ENCODE results near the gene RHOT2.

The RHOT2 gene

GRCh38 chr16:670485-671352 lies 2.8 kb downstream of the RHOT2 start:
- Histone ChIP-seq H3K4me1 (ENCODE audit: control insufficient read depth in 5 of 5, insufficient read depth in 5 of 5, low read length in 5 of 5) (peaks cover 2 to 34% (median 31%) of the 10 kb centered on the region in 5 donors), H3K4me3 (ENCODE audit: low read depth in 1 of 5, low read length in 5 of 5) (no peak overlapping the region), H3K36me3 (ENCODE audit: control insufficient read depth in 5 of 5, insufficient read depth in 5 of 5, low read length in 5 of 5) (peaks cover 0 to 52% (median 47%) of the 10 kb centered on the region in 5 donors), H3K27me3 (ENCODE audit: control insufficient read depth in 5 of 5, insufficient read depth in 4 of 5, low read length in 5 of 5) (no peaks in the 10 kb centered on the region), H3K9me3 (ENCODE audit: control insufficient read depth in 5 of 5, low read length in 5 of 5) (no peaks in the 10 kb centered on the region), H3K9ac (ENCODE audit: low read length in 5 of 5) (no peak overlapping the region), H3K27ac (ENCODE audit: low read depth, low read length) (no peak overlapping the region)

GRCh38 chr16:671353-672131 lies 3.6 kb downstream of the RHOT2 start:
- Histone ChIP-seq H3K4me1 (ENCODE audit: control insufficient read depth in 5 of 5, insufficient read depth in 5 of 5, low read length in 5 of 5) (peaks cover 2 to 40% (median 37%) of the 10 kb centered on the region in 5 donors), H3K9ac (ENCODE audit: low read length in 5 of 5) (no peak overlapping the region), H3K4me3 (ENCODE audit: low read depth in 1 of 5, low read length in 5 of 5) (no peak overlapping the region), H3K9me3 (ENCODE audit: control insufficient read depth in 5 of 5, low read length in 5 of 5) (no peaks in the 10 kb centered on the region), H3K27ac (ENCODE audit: low read depth, low read length) (no peak overlapping the region), H3K27me3 (ENCODE audit: control insufficient read depth in 5 of 5, insufficient read depth in 4 of 5, low read length in 5 of 5) (no peaks in the 10 kb centered on the region), H3K36me3 (ENCODE audit: control insufficient read depth in 5 of 5, insufficient read depth in 5 of 5, low read length in 5 of 5) (peaks cover 0 to 52% (median 47%) of the 10 kb centered on the region in 5 donors)

GRCh38 chr16:672371-672770 lies 4.4 kb downstream of the RHOT2 start:
- Histone ChIP-seq H3K9ac (ENCODE audit: low read length in 5 of 5) (no peak overlapping the region), H3K9me3 (ENCODE audit: control insufficient read depth in 5 of 5, low read length in 5 of 5) (no peaks in the 10 kb centered on the region), H3K27me3 (ENCODE audit: control insufficient read depth in 5 of 5, insufficient read depth in 4 of 5, low read length in 5 of 5) (peaks cover 0 to 4% (median 0%) of the 10 kb centered on the region in 5 donors), H3K27ac (ENCODE audit: low read depth, low read length) (no peak overlapping the region), H3K4me3 (ENCODE audit: low read depth in 1 of 5, low read length in 5 of 5) (no peak overlapping the region), H3K4me1 (ENCODE audit: control insufficient read depth in 5 of 5, insufficient read depth in 5 of 5, low read length in 5 of 5) (peaks cover 2 to 37% (median 34%) of the 10 kb centered on the region in 5 donors), H3K36me3 (ENCODE audit: control insufficient read depth in 5 of 5, insufficient read depth in 5 of 5, low read length in 5 of 5) (peaks cover 0 to 52% (median 47%) of the 10 kb centered on the region in 5 donors)

- H3K4me3 ChIP-seq (ENCODE audit: low read depth in 1 of 5, low read length in 5 of 5): no peak overlapping the region
- no peak overlapping the region for H3K9ac ChIP-seq (ENCODE audit: low read length in 5 of 5)
- peaks cover 0 to 52% (median 47%) of the 10 kb centered on the region in 5 donors for H3K36me3 ChIP-seq (ENCODE audit: control insufficient read depth in 5 of 5, insufficient read depth in 5 of 5, low read length in 5 of 5)
- H3K27me3 ChIP-seq (ENCODE audit: control insufficient read depth in 5 of 5, insufficient read depth in 4 of 5, low read length in 5 of 5): peaks cover 0 to 4% (median 0%) of the 10 kb centered on the region in 5 donors
- H3K27ac ChIP-seq (ENCODE audit: low read depth, low read length): no peak overlapping the region
- no peaks in the 10 kb centered on the region for H3K9me3 ChIP-seq (ENCODE audit: control insufficient read depth in 5 of 5, low read length in 5 of 5)
- peaks cover 0 to 33% (median 31%) of the 10 kb centered on the region in 5 donors for H3K4me1 ChIP-seq (ENCODE audit: control insufficient read depth in 5 of 5, insufficient read depth in 5 of 5, low read length in 5 of 5)
These were observed 4.9 kb downstream of the RHOT2 start for GRCh38 chr16:672851-673250.

- H3K9ac ChIP-seq (ENCODE audit: low read length in 5 of 5): no peak overlapping the region
- H3K4me1 ChIP-seq (ENCODE audit: control insufficient read depth in 5 of 5, insufficient read depth in 5 of 5, low read length in 5 of 5): peaks cover 0 to 29% (median 26%) of the 10 kb centered on the region in 5 donors
- peaks cover 0 to 52% (median 47%) of the 10 kb centered on the region in 5 donors for H3K36me3 ChIP-seq (ENCODE audit: control insufficient read depth in 5 of 5, insufficient read depth in 5 of 5, low read length in 5 of 5)
- H3K27me3 ChIP-seq (ENCODE audit: control insufficient read depth in 5 of 5, insufficient read depth in 4 of 5, low read length in 5 of 5): peaks cover 0 to 4% (median 0%) of the 10 kb centered on the region in 5 donors
- H3K27ac ChIP-seq (ENCODE audit: low read depth, low read length): no peak overlapping the region
- H3K4me3 ChIP-seq (ENCODE audit: low read depth in 1 of 5, low read length in 5 of 5): no peak overlapping the region
- H3K9me3 ChIP-seq (ENCODE audit: control insufficient read depth in 5 of 5, low read length in 5 of 5): no peaks in the 10 kb centered on the region
These were observed 5.6 kb downstream of the RHOT2 start for GRCh38 chr16:673399-673991.

- Histone ChIP-seq H3K9ac (ENCODE audit: low read length in 5 of 5) (no peak overlapping the region), H3K36me3 (ENCODE audit: control insufficient read depth in 5 of 5, insufficient read depth in 5 of 5, low read length in 5 of 5) (peaks cover 0 to 49% (median 45%) of the 10 kb centered on the region in 5 donors), H3K4me1 (ENCODE audit: control insufficient read depth in 5 of 5, insufficient read depth in 5 of 5, low read length in 5 of 5) (peaks cover 0 to 25% (median 24%) of the 10 kb centered on the region in 5 donors), H3K9me3 (ENCODE audit: control insufficient read depth in 5 of 5, low read length in 5 of 5) (no peaks in the 10 kb centered on the region), H3K27ac (ENCODE audit: low read depth, low read length) (no peak overlapping the region), H3K4me3 (ENCODE audit: low read depth in 1 of 5, low read length in 5 of 5) (no peak overlapping the region), H3K27me3 (ENCODE audit: control insufficient read depth in 5 of 5, insufficient read depth in 4 of 5, low read length in 5 of 5) (peaks cover 0 to 4% (median 0%) of the 10 kb centered on the region in 5 donors)
These were observed 6.4 kb downstream of the RHOT2 start for GRCh38 chr16:674214-674881.

GRCh38 chr16:674968-675883 lies 7.3 kb downstream of the RHOT2 start, which contains the start of gene RHBDL1:
Gene RHBDL1 (plus strand): TSS chr16:675671. CDS start chr16:675791, 120 bp downstream.
- Histone ChIP-seq H3K4me3 (ENCODE audit: low read depth in 1 of 5, low read length in 5 of 5) (peak within 1 kb of the TSS in 4 of 5 donors; percentile 21 to 58 (median 36)), H3K27me3 (ENCODE audit: control insufficient read depth in 5 of 5, insufficient read depth in 4 of 5, low read length in 5 of 5) (peaks cover 0 to 4% (median 0%) of the 10 kb centered on the region in 5 donors), H3K9ac (ENCODE audit: low read length in 5 of 5) (no peak within 1 kb of the TSS), H3K27ac (ENCODE audit: low read depth, low read length) (no peak within 1 kb of the TSS), H3K36me3 (ENCODE audit: control insufficient read depth in 5 of 5, insufficient read depth in 5 of 5, low read length in 5 of 5) (peaks cover 0 to 40% (median 37%) of the 10 kb centered on the region in 5 donors), H3K4me1 (ENCODE audit: control insufficient read depth in 5 of 5, insufficient read depth in 5 of 5, low read length in 5 of 5) (peaks cover 0 to 29% (median 23%) of the 10 kb centered on the region in 5 donors), H3K9me3 (ENCODE audit: control insufficient read depth in 5 of 5, low read length in 5 of 5) (no peaks in the 10 kb centered on the region)

GRCh38 chr16:675884-676564 lies 8.1 kb downstream of the RHOT2 start:
- Histone ChIP-seq H3K4me3 (ENCODE audit: low read depth in 1 of 5, low read length in 5 of 5) (peak overlapping the region in 1 of 5 donors; percentile 58), H3K27me3 (ENCODE audit: control insufficient read depth in 5 of 5, insufficient read depth in 4 of 5, low read length in 5 of 5) (peaks cover 0 to 4% (median 0%) of the 10 kb centered on the region in 5 donors), H3K4me1 (ENCODE audit: control insufficient read depth in 5 of 5, insufficient read depth in 5 of 5, low read length in 5 of 5) (peaks cover 0 to 34% (median 27%) of the 10 kb centered on the region in 5 donors), H3K36me3 (ENCODE audit: control insufficient read depth in 5 of 5, insufficient read depth in 5 of 5, low read length in 5 of 5) (peaks cover 0 to 32% (median 29%) of the 10 kb centered on the region in 5 donors), H3K9ac (ENCODE audit: low read length in 5 of 5) (no peak overlapping the region), H3K9me3 (ENCODE audit: control insufficient read depth in 5 of 5, low read length in 5 of 5) (no peaks in the 10 kb centered on the region), H3K27ac (ENCODE audit: low read depth, low read length) (no peak overlapping the region)
